Esophagus muscularis mucosa (tissue), 4 donors: ENCODE results near the gene CD80.

ENCODE experiments used
- CTCF ChIP-seq, 3 experiments: fragments of 200-600 bp in 2 of 3; fragments of 450-650 bp in 1 of 3; sonication (generic) in 2 of 3; IDR thresholded peaks; one replicate each; pipeline ENCODE4 v1.5.1; 2017 to 2019; ENCODE audit warnings: antibody characterized with exemption in 3 of 3, mild to moderate bottlenecking in 2 of 3, moderate library complexity in 1 of 3
- EP300 ChIP-seq: sonication (generic); formaldehyde crosslinking; IDR thresholded peaks from one replicate; pipeline ENCODE4 v1.6.1; 2017; ENCODE audit warnings: antibody characterized with exemption
- POLR2A ChIP-seq: fragments of 450-650 bp; IDR thresholded peaks from one replicate; pipeline ENCODE4 v1.6.1; 2017; ENCODE audit warnings: antibody characterized with exemption, moderate library complexity, mild to moderate bottlenecking, low read depth
- POLR2AphosphoS5 ChIP-seq, 2 donors: sonication (generic); formaldehyde crosslinking; IDR thresholded peaks; one replicate each; pipeline ENCODE4 v1.6.1; 2017; ENCODE audit warnings: antibody characterized with exemption in 2 of 2

GRCh38 chr3:119492810-119493209, 66.6 kb downstream of the CD80 start:
- TF ChIP-seq POLR2A (no peak), CTCF (IDR thresholded peaks at IDR 0.05) (no peak), POLR2AphosphoS5 (IDR thresholded peaks at IDR 0.05) (no peak), EP300 (no peak)
